Measurements from ENCODE around the gene DDX55. TPM values are rescaled to one million over a fixed set of nuclear protein-coding genes. Genes with fewer than 3 reads are reported as not detected.
A peak's percentile ranks its signal among the peaks of the same experiment; 100 is the strongest.
"Not testable (repeated sequence)": the region's sequence is repeated elsewhere in the genome, so short reads cannot be mapped to it uniquely, and the experiment has no call there.

Gene DDX55
- total RNA-seq, 5 donors from 2014 or later (not counting 1 experiment from before 2014, with no cell fraction given), result 28.9 to 45.8 (median 41.8) TPM

GRCh38 chr12:123602651-123603195 is 824 bp downstream of the DDX55 start:
- Mint-ChIP-seq H3K4me3 (peak overlapping the region; percentile 93 to 99 (median 97)), H3K4me1 (peaks cover 32 to 37% (median 37%) of the 10 kb centered on the region in 3 donors), H3K27me3 (no peaks in the 10 kb centered on the region), H3K9me3 (no peaks in the 10 kb centered on the region), H3K27ac (peak overlapping the region; percentile 77 to 94), H3K36me3 (peaks cover 11% of the 10 kb centered on the region)
- Histone ChIP-seq H3K27me3 (replicated peaks in 1 of 2; ENCODE audit: control insufficient read depth in 2 of 2, extremely low read depth in 1 of 2, insufficient read depth in 2 of 2, low read length in 1 of 2) (no peaks in the 10 kb centered on the region), H3K9me3 (no peaks in the 10 kb centered on the region), H3K4me1 (ENCODE audit: control insufficient read depth in 1 of 2, extremely low read depth in 1 of 2, insufficient read depth in 2 of 2, low read length in 2 of 2) (peaks cover 7 to 28% of the 10 kb centered on the region in 2 experiments), H3K4me3 (ENCODE audit: control insufficient read depth in 1 of 2, extremely low read depth in 1 of 2, low read length in 1 of 2) (peak overlapping the region; percentile 92 to 94), H3K36me3 (ENCODE audit: control insufficient read depth in 2 of 2, extremely low read depth in 1 of 2, insufficient read depth in 1 of 2, low read length in 1 of 2) (peaks cover 13 to 30% of the 10 kb centered on the region in 2 donors), H3K27ac (ENCODE audit: low read length) (peak overlapping the region; percentile 50)
- ChIA-PET POLR2A (interaction anchor here (0.5 to 1.2 kb wide), 5 partner anchors 145 to 1358 kb away, joined by 3 to 5 read pairs (median 3); partner anchors contain the start of gene SNRNP35 (in 2 of the 2)), CTCF (interaction anchor here (0.9 to 1.1 kb wide), 4 partner anchors 20 to 809 kb away, joined by 3 to 5 read pairs (median 4); no protein-coding TSS in a partner anchor)
- DNase-seq (peak in 1 of 35 experiments; percentile 16), ATAC-seq (replicated peaks in 1 of 4) (no peak)
- WGBS (ENCODE audit: insufficient coverage), result 12% methylated on average over 7 of the region's 7 CpGs

GRCh38 chr12:123603495-123603894 is 1.6 kb downstream of the DDX55 start:
- H3K27me3 Mint-ChIP-seq; H3K9me3 ChIP-seq; H3K27me3 ChIP-seq (replicated peaks in 1 of 2; ENCODE audit: control insufficient read depth in 2 of 2, extremely low read depth in 1 of 2, insufficient read depth in 2 of 2, low read length in 1 of 2); DNase-seq; ATAC-seq (replicated peaks in 1 of 4); H3K27ac ChIP-seq (ENCODE audit: low read length); POLR2A ChIA-PET; H3K9me3 Mint-ChIP-seq; H3K4me3 ChIP-seq (ENCODE audit: control insufficient read depth in 1 of 2, extremely low read depth in 1 of 2, low read length in 1 of 2); H3K27ac Mint-ChIP-seq: not testable (repeated sequence)
- Mint-ChIP-seq H3K4me1 (peaks cover 32 to 37% (median 37%) of the 10 kb centered on the region in 3 donors), H3K36me3 (peaks cover 19% of the 10 kb centered on the region), H3K4me3 (peak overlapping the region; percentile 31 to 99 (median 93))
- Histone ChIP-seq H3K4me1 (ENCODE audit: control insufficient read depth in 1 of 2, extremely low read depth in 1 of 2, insufficient read depth in 2 of 2, low read length in 2 of 2) (peaks cover 7 to 28% of the 10 kb centered on the region in 2 experiments), H3K36me3 (ENCODE audit: control insufficient read depth in 2 of 2, extremely low read depth in 1 of 2, insufficient read depth in 1 of 2, low read length in 1 of 2) (peaks cover 13 to 36% of the 10 kb centered on the region in 2 donors)
- CTCF ChIA-PET, result interaction anchor here in 1 of 2 donors (0.5 kb wide), 1 partner anchor 9 kb away, joined by 4 read pairs; no protein-coding TSS in a partner anchor
- WGBS (ENCODE audit: insufficient coverage), result 97% methylated on average over 8 of the region's 11 CpGs

DNA sequence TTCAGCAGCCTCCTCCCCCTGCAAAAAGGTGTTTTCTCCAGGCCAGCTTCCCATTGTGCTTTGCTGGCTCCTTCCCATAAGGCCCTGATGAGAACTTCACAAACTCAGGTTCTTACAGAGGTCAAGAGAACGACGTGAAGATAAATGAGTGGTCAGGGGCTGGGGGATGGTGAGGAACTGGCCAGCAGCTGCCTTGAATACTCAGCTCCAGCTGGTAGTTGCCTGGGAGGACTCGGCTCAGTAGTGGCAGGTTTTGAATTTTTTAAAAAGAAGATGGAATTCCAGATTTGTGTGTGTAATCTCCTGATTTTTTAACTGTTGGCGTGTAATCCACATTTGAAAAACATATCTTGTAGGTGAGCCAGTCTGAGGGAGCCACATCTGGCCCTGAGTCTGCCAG is 5.9 kb downstream of the DDX55 start:
- no peak overlapping the region for H3K27ac Mint-ChIP-seq
- WGBS (ENCODE audit: insufficient coverage), result 90% methylated on average over 3 of the region's 4 CpGs

DNA sequence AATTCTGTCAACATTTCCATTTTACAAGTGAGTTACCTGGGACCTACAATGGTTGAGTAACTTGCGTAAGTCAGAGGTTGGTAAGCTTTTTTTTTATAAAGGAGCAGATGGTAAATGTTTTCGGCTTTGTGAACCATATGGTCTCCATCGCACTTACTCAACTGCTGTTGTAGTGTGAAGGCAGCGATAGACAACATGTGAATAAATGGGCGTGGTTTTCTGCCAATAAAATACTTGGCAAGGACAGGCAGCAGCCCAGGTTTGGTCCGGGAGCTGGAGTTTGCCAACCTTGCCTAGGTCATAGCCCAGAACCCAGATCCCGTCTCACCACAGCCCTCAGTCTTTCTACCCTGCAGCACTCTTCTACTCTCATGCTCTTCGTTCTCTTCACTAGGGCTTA is 6.3 kb downstream of the DDX55 start:
- Histone ChIP-seq H3K36me3 (ENCODE audit: control insufficient read depth in 2 of 2, extremely low read depth in 1 of 2, insufficient read depth in 1 of 2, low read length in 1 of 2) (peaks cover 14 to 79% of the 10 kb centered on the region in 2 donors), H3K27ac (ENCODE audit: low read length) (no peak overlapping the region), H3K27me3 (replicated peaks in 1 of 2; ENCODE audit: control insufficient read depth in 2 of 2, extremely low read depth in 1 of 2, insufficient read depth in 2 of 2, low read length in 1 of 2) (no peaks in the 10 kb centered on the region), H3K9me3 (no peaks in the 10 kb centered on the region), H3K4me1 (ENCODE audit: control insufficient read depth in 1 of 2, extremely low read depth in 1 of 2, insufficient read depth in 2 of 2, low read length in 2 of 2) (peaks cover 0 to 9% of the 10 kb centered on the region in 2 experiments), H3K4me3 (ENCODE audit: control insufficient read depth in 1 of 2, extremely low read depth in 1 of 2, low read length in 1 of 2) (no peak overlapping the region)
- CTCF ChIA-PET, result no interaction called here
- WGBS (ENCODE audit: insufficient coverage), result 96% methylated on average over 4 of the region's 8 CpGs
- Mint-ChIP-seq H3K4me3 (no peak overlapping the region), H3K9me3 (no peaks in the 10 kb centered on the region), H3K4me1 (peaks cover 7 to 17% (median 12%) of the 10 kb centered on the region in 3 donors), H3K27ac (no peak overlapping the region), H3K27me3 (no peaks in the 10 kb centered on the region), H3K36me3 (peaks cover 49% of the 10 kb centered on the region)
- ATAC-seq (replicated peaks in 1 of 4), result no peak
- no peak for DNase-seq
- POLR2A ChIA-PET, result no interaction called here

More for the DNA sequence above, 5.9 kb downstream of the DDX55 start:
- Mint-ChIP-seq H3K27me3 (no peaks in the 10 kb centered on the region), H3K4me1 (peaks cover 12 to 21% (median 16%) of the 10 kb centered on the region in 3 donors), H3K36me3 (peaks cover 47% of the 10 kb centered on the region), H3K9me3 (no peaks in the 10 kb centered on the region), H3K4me3 (no peak overlapping the region)
- Histone ChIP-seq H3K36me3 (ENCODE audit: control insufficient read depth in 2 of 2, extremely low read depth in 1 of 2, insufficient read depth in 1 of 2, low read length in 1 of 2) (peaks cover 12 to 75% of the 10 kb centered on the region in 2 donors), H3K9me3 (no peaks in the 10 kb centered on the region), H3K27ac (ENCODE audit: low read length) (no peak overlapping the region), H3K27me3 (replicated peaks in 1 of 2; ENCODE audit: control insufficient read depth in 2 of 2, extremely low read depth in 1 of 2, insufficient read depth in 2 of 2, low read length in 1 of 2) (no peaks in the 10 kb centered on the region), H3K4me3 (ENCODE audit: control insufficient read depth in 1 of 2, extremely low read depth in 1 of 2, low read length in 1 of 2) (no peak overlapping the region), H3K4me1 (ENCODE audit: control insufficient read depth in 1 of 2, extremely low read depth in 1 of 2, insufficient read depth in 2 of 2, low read length in 2 of 2) (peaks cover 4 to 13% of the 10 kb centered on the region in 2 experiments)
- ChIA-PET CTCF (no interaction called here), POLR2A (no interaction called here)
- DNase-seq (no peak), ATAC-seq (replicated peaks in 1 of 4) (no peak)

DNA sequence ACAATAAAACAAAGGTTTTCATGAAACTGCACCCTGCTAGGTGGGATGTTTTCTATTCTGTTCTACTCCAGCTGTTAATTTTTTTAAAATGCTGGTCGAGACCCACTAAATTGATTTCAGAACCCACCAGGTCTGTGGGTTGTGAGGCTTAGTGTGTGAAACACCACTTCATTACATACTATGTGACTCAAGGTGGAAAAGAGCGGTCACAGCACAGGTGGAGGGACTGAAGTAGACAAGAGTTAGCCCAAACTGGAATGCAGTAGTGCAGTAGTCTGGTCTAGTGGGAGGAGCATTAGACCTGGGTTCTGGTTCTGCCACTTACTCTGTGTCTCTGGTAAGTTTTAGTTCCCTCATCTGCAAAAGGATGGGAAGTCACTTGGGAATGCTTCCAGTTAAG is 12.2 kb downstream of the DDX55 start:
- ATAC-seq (replicated peaks in 1 of 4), result no peak
- Mint-ChIP-seq H3K27ac (no peak overlapping the region), H3K4me1 (peaks cover 0 to 3% (median 2%) of the 10 kb centered on the region in 3 donors), H3K4me3 (no peak overlapping the region), H3K27me3 (no peaks in the 10 kb centered on the region), H3K9me3 (no peaks in the 10 kb centered on the region), H3K36me3 (peaks cover 68% of the 10 kb centered on the region)
- DNase-seq, result no peak
- POLR2A ChIA-PET, result no interaction called here
- no peak overlapping the region for H3K27ac ChIP-seq (ENCODE audit: low read length)
- no peak overlapping the region for H3K4me3 ChIP-seq (ENCODE audit: control insufficient read depth in 1 of 2, extremely low read depth in 1 of 2, low read length in 1 of 2)
- CTCF ChIA-PET, result interaction anchor here in 1 of 2 donors (0.7 kb wide), 1 partner anchor 258 kb away, joined by 3 read pairs; no protein-coding TSS in a partner anchor
- H3K4me1 ChIP-seq (ENCODE audit: control insufficient read depth in 1 of 2, extremely low read depth in 1 of 2, insufficient read depth in 2 of 2, low read length in 2 of 2), result peaks cover 0 to 5% of the 10 kb centered on the region in 2 experiments
- H3K27me3 ChIP-seq (replicated peaks in 1 of 2; ENCODE audit: control insufficient read depth in 2 of 2, extremely low read depth in 1 of 2, insufficient read depth in 2 of 2, low read length in 1 of 2), result no peaks in the 10 kb centered on the region
- no CpG with 5 or more reads among the region's 2 CpGs for WGBS (ENCODE audit: insufficient coverage)
- no peaks in the 10 kb centered on the region for H3K9me3 ChIP-seq
- H3K36me3 ChIP-seq (ENCODE audit: control insufficient read depth in 2 of 2, extremely low read depth in 1 of 2, insufficient read depth in 1 of 2, low read length in 1 of 2), result peaks cover 22 to 88% of the 10 kb centered on the region in 2 donors

DNA sequence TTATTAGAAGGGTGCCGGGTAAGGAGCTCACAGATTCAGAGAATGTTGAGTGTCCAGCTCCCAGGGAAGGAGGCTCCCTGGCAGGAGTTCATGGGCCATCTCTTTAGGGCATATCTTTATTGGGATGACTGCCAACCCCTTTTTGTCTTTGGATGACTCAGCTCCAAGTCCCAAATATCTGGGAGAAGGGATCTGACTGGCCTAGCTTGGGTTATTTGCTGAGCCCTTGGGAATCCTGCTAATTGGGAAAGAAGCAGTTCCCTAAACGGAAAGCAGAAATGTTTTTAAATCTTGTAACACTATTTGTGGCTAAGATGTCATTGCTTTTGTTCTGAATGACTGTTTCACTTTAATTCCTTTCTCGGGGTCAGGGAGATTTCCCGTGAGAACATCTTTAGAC is 12.6 kb downstream of the DDX55 start:
- H3K9me3 Mint-ChIP-seq, result no peaks in the 10 kb centered on the region
- peaks cover 0 to 3% (median 2%) of the 10 kb centered on the region in 3 donors for H3K4me1 Mint-ChIP-seq
- H3K4me1 ChIP-seq (ENCODE audit: control insufficient read depth in 1 of 2, extremely low read depth in 1 of 2, insufficient read depth in 2 of 2, low read length in 2 of 2), result peaks cover 0 to 5% of the 10 kb centered on the region in 2 experiments
- ChIA-PET CTCF (interaction anchor here in 1 of 2 donors (0.7 kb wide), 1 partner anchor 259 kb away, joined by 3 read pairs; no protein-coding TSS in a partner anchor), POLR2A (no interaction called here)
- H3K9me3 ChIP-seq, result no peaks in the 10 kb centered on the region
- DNase-seq, result no peak
- H3K4me3 ChIP-seq (ENCODE audit: control insufficient read depth in 1 of 2, extremely low read depth in 1 of 2, low read length in 1 of 2), result no peak overlapping the region
- H3K36me3 ChIP-seq (ENCODE audit: control insufficient read depth in 2 of 2, extremely low read depth in 1 of 2, insufficient read depth in 1 of 2, low read length in 1 of 2), result peaks cover 22 to 88% of the 10 kb centered on the region in 2 donors
- H3K36me3 Mint-ChIP-seq, result peaks cover 67% of the 10 kb centered on the region
- H3K27ac Mint-ChIP-seq, result no peak overlapping the region
- 93% methylated on average over 3 of the region's 4 CpGs for WGBS (ENCODE audit: insufficient coverage)
- ATAC-seq (replicated peaks in 1 of 4), result no peak
- H3K27ac ChIP-seq (ENCODE audit: low read length), result no peak overlapping the region
- no peaks in the 10 kb centered on the region for H3K27me3 Mint-ChIP-seq
- H3K4me3 Mint-ChIP-seq, result no peak overlapping the region
- H3K27me3 ChIP-seq (replicated peaks in 1 of 2; ENCODE audit: control insufficient read depth in 2 of 2, extremely low read depth in 1 of 2, insufficient read depth in 2 of 2, low read length in 1 of 2), result no peaks in the 10 kb centered on the region

All from T-cell (primary cell).